ENCODE results near the gene FAM114A1.
A peak's percentile ranks its signal among the peaks of the same experiment; 100 is the strongest.

Gene FAM114A1

GRCh38 chr4:38858097-38858420 is 9.5 kb upstream of the FAM114A1 start:
- Histone ChIP-seq H3K27me3 (ENCODE audit: control insufficient read depth, insufficient read depth, low read length) (no peaks in the 10 kb centered on the region), H3K4me3 (ENCODE audit: low read depth, low read length) (no peak overlapping the region), H3K4me1 (ENCODE audit: control insufficient read depth, insufficient read depth, low read length) (peaks cover 13% of the 10 kb centered on the region), H3K9me3 (ENCODE audit: control insufficient read depth, insufficient read depth, low read depth, low read length) (no peaks in the 10 kb centered on the region), H3K27ac (ENCODE audit: low read depth, low read length) (no peak overlapping the region), H3K36me3 (ENCODE audit: control insufficient read depth, insufficient read depth, low read length) (no peaks in the 10 kb centered on the region), H3K9ac (ENCODE audit: low read length) (no peak overlapping the region)

GRCh38 chr4:38859501-38859900 is 8.1 kb upstream of the FAM114A1 start:
- Histone ChIP-seq H3K4me1 (ENCODE audit: control insufficient read depth, insufficient read depth, low read length) (peaks cover 13% of the 10 kb centered on the region), H3K9me3 (ENCODE audit: control insufficient read depth, insufficient read depth, low read depth, low read length) (no peaks in the 10 kb centered on the region), H3K4me3 (ENCODE audit: low read depth, low read length) (no peak overlapping the region), H3K27me3 (ENCODE audit: control insufficient read depth, insufficient read depth, low read length) (no peaks in the 10 kb centered on the region), H3K9ac (ENCODE audit: low read length) (no peak overlapping the region), H3K36me3 (ENCODE audit: control insufficient read depth, insufficient read depth, low read length) (no peaks in the 10 kb centered on the region), H3K27ac (ENCODE audit: low read depth, low read length) (no peak overlapping the region)

GRCh38 chr4:38860788-38861424 is 6.7 kb upstream of the FAM114A1 start:
- H3K4me3 ChIP-seq (ENCODE audit: low read depth, low read length) = no peak overlapping the region
- no peaks in the 10 kb centered on the region for H3K36me3 ChIP-seq (ENCODE audit: control insufficient read depth, insufficient read depth, low read length)
- peaks cover 13% of the 10 kb centered on the region for H3K4me1 ChIP-seq (ENCODE audit: control insufficient read depth, insufficient read depth, low read length)
- no peaks in the 10 kb centered on the region for H3K9me3 ChIP-seq (ENCODE audit: control insufficient read depth, insufficient read depth, low read depth, low read length)
- no peaks in the 10 kb centered on the region for H3K27me3 ChIP-seq (ENCODE audit: control insufficient read depth, insufficient read depth, low read length)
- H3K9ac ChIP-seq (ENCODE audit: low read length) = no peak overlapping the region
- no peak overlapping the region for H3K27ac ChIP-seq (ENCODE audit: low read depth, low read length)

- H3K4me3 ChIP-seq (ENCODE audit: low read depth, low read length) = no peak overlapping the region
- H3K9me3 ChIP-seq (ENCODE audit: control insufficient read depth, insufficient read depth, low read depth, low read length) = no peaks in the 10 kb centered on the region
- H3K27ac ChIP-seq (ENCODE audit: low read depth, low read length) = no peak overlapping the region
- no peaks in the 10 kb centered on the region for H3K27me3 ChIP-seq (ENCODE audit: control insufficient read depth, insufficient read depth, low read length)
- no peaks in the 10 kb centered on the region for H3K36me3 ChIP-seq (ENCODE audit: control insufficient read depth, insufficient read depth, low read length)
- H3K9ac ChIP-seq (ENCODE audit: low read length) = no peak overlapping the region
- H3K4me1 ChIP-seq (ENCODE audit: control insufficient read depth, insufficient read depth, low read length) = peaks cover 13% of the 10 kb centered on the region
These were observed 5.8 kb upstream of the FAM114A1 start for GRCh38 chr4:38861791-38862190.

GRCh38 chr4:38865445-38865844 is 2.2 kb upstream of the FAM114A1 start:
- peaks cover 3% of the 10 kb centered on the region for H3K36me3 ChIP-seq (ENCODE audit: control insufficient read depth, insufficient read depth, low read length)
- H3K4me1 ChIP-seq (ENCODE audit: control insufficient read depth, insufficient read depth, low read length) = peaks cover 11% of the 10 kb centered on the region; the same call in 1 of the 2 replicates
- no peaks in the 10 kb centered on the region for H3K9me3 ChIP-seq (ENCODE audit: control insufficient read depth, insufficient read depth, low read depth, low read length)
- no peak overlapping the region for H3K9ac ChIP-seq (ENCODE audit: low read length)
- no peak overlapping the region for H3K27ac ChIP-seq (ENCODE audit: low read depth, low read length)
- no peaks in the 10 kb centered on the region for H3K27me3 ChIP-seq (ENCODE audit: control insufficient read depth, insufficient read depth, low read length)
- H3K4me3 ChIP-seq (ENCODE audit: low read depth, low read length) = no peak overlapping the region

GRCh38 chr4:38866973-38867477 is 581 bp upstream of the FAM114A1 start:
- H3K36me3 ChIP-seq (ENCODE audit: control insufficient read depth, insufficient read depth, low read length) = peaks cover 3% of the 10 kb centered on the region
- peak overlapping the region; percentile 63 for H3K4me3 ChIP-seq (ENCODE audit: low read depth, low read length)
- no peaks in the 10 kb centered on the region for H3K9me3 ChIP-seq (ENCODE audit: control insufficient read depth, insufficient read depth, low read depth, low read length)
- H3K9ac ChIP-seq (ENCODE audit: low read length) = peak overlapping the region; percentile 60
- H3K27ac ChIP-seq (ENCODE audit: low read depth, low read length) = no peak overlapping the region
- no peaks in the 10 kb centered on the region for H3K27me3 ChIP-seq (ENCODE audit: control insufficient read depth, insufficient read depth, low read length)
- H3K4me1 ChIP-seq (ENCODE audit: control insufficient read depth, insufficient read depth, low read length) = peaks cover 11% of the 10 kb centered on the region; the same call in 1 of the 2 replicates

- Histone ChIP-seq H3K9ac (ENCODE audit: low read length) (peak overlapping the region; percentile 85), H3K27ac (ENCODE audit: low read depth, low read length) (no peak overlapping the region), H3K27me3 (ENCODE audit: control insufficient read depth, insufficient read depth, low read length) (no peaks in the 10 kb centered on the region), H3K9me3 (ENCODE audit: control insufficient read depth, insufficient read depth, low read depth, low read length) (no peaks in the 10 kb centered on the region), H3K4me1 (ENCODE audit: control insufficient read depth, insufficient read depth, low read length) (peaks cover 11% of the 10 kb centered on the region; the same call in 1 of the 2 replicates), H3K4me3 (ENCODE audit: low read depth, low read length) (peak overlapping the region; percentile 63), H3K36me3 (ENCODE audit: control insufficient read depth, insufficient read depth, low read length) (peaks cover 3% of the 10 kb centered on the region)
These were observed 704 bp downstream of the FAM114A1 start for GRCh38 chr4:38868059-38868960.

- Histone ChIP-seq H3K27ac (ENCODE audit: low read depth, low read length) (no peak overlapping the region), H3K4me3 (ENCODE audit: low read depth, low read length) (no peak overlapping the region), H3K36me3 (ENCODE audit: control insufficient read depth, insufficient read depth, low read length) (peaks cover 3% of the 10 kb centered on the region), H3K9ac (ENCODE audit: low read length) (no peak overlapping the region), H3K27me3 (ENCODE audit: control insufficient read depth, insufficient read depth, low read length) (no peaks in the 10 kb centered on the region), H3K4me1 (ENCODE audit: control insufficient read depth, insufficient read depth, low read length) (peaks cover 11% of the 10 kb centered on the region; the same call in 1 of the 2 replicates), H3K9me3 (ENCODE audit: control insufficient read depth, insufficient read depth, low read depth, low read length) (no peaks in the 10 kb centered on the region)
These were observed 1.9 kb downstream of the FAM114A1 start for GRCh38 chr4:38869511-38869910.

GRCh38 chr4:38870098-38870808 is 2.6 kb downstream of the FAM114A1 start:
- H3K27me3 ChIP-seq (ENCODE audit: control insufficient read depth, insufficient read depth, low read length) = no peaks in the 10 kb centered on the region
- peaks cover 11% of the 10 kb centered on the region; the same call in 1 of the 2 replicates for H3K4me1 ChIP-seq (ENCODE audit: control insufficient read depth, insufficient read depth, low read length)
- H3K9ac ChIP-seq (ENCODE audit: low read length) = no peak overlapping the region
- no peak overlapping the region for H3K4me3 ChIP-seq (ENCODE audit: low read depth, low read length)
- no peak overlapping the region for H3K27ac ChIP-seq (ENCODE audit: low read depth, low read length)
- no peaks in the 10 kb centered on the region for H3K9me3 ChIP-seq (ENCODE audit: control insufficient read depth, insufficient read depth, low read depth, low read length)
- H3K36me3 ChIP-seq (ENCODE audit: control insufficient read depth, insufficient read depth, low read length) = peaks cover 3% of the 10 kb centered on the region

GRCh38 chr4:38871593-38871992 is 4.0 kb downstream of the FAM114A1 start:
- H3K36me3 ChIP-seq (ENCODE audit: control insufficient read depth, insufficient read depth, low read length) = peaks cover 3% of the 10 kb centered on the region
- no peak overlapping the region for H3K4me3 ChIP-seq (ENCODE audit: low read depth, low read length)
- no peak overlapping the region for H3K27ac ChIP-seq (ENCODE audit: low read depth, low read length)
- H3K9ac ChIP-seq (ENCODE audit: low read length) = no peak overlapping the region
- no peaks in the 10 kb centered on the region for H3K27me3 ChIP-seq (ENCODE audit: control insufficient read depth, insufficient read depth, low read length)
- no peaks in the 10 kb centered on the region for H3K9me3 ChIP-seq (ENCODE audit: control insufficient read depth, insufficient read depth, low read depth, low read length)
- H3K4me1 ChIP-seq (ENCODE audit: control insufficient read depth, insufficient read depth, low read length) = peaks cover 11% of the 10 kb centered on the region; the same call in 1 of the 2 replicates
